ENCODE measurements around the gene MOCOS. TPM values are rescaled to one million over a fixed set of nuclear protein-coding genes. Genes with fewer than 3 reads are reported as not detected.

MOCOS gene
- total RNA-seq, 2 experiments from 2014 or later = not detected

- H3K27ac ChIP-seq (ENCODE audit: low read depth, low read length, poor library complexity, severe bottlenecking) = no peak overlapping the region
- TF ChIP-seq CTCF (conservative IDR thresholded peaks at IDR 0.05; ENCODE audit: low read length) (no peak), EZH2phosphoT487 (IDR thresholded peaks at IDR 0.05; ENCODE audit: borderline replicate concordance, low read depth, low read length) (no peak)
- CTCF ChIA-PET (ENCODE audit: unreplicated experiment) = no interaction called here
- H3K9me3 ChIP-seq (ENCODE audit: low read length) = no peaks in the 10 kb centered on the region
- POLR2A ChIA-PET = no interaction called here
- no peaks in the 10 kb centered on the region for H3K79me2 ChIP-seq (ENCODE audit: insufficient read depth, low read depth, low read length)
- H3K4me1 ChIP-seq (ENCODE audit: insufficient read depth, low read length, poor library complexity, severe bottlenecking) = no peaks in the 10 kb centered on the region
- intact Hi-C loops (cut with micrococcal nuclease; ENCODE audit: unreplicated experiment) = no loop called here
- H2AFZ ChIP-seq (ENCODE audit: low read length) = no peak overlapping the region
- DNase-seq (ENCODE audit: low spot score) = no peak
- no peaks in the 10 kb centered on the region for H3K9me2 ChIP-seq (ENCODE audit: insufficient read depth, low read length)
- H3K4me3 ChIP-seq (ENCODE audit: low read depth, low read length, poor library complexity, severe bottlenecking) = no peak overlapping the region
- no peaks in the 10 kb centered on the region for H3K36me3 ChIP-seq (ENCODE audit: insufficient read depth, low read length)
- no peaks in the 10 kb centered on the region for H4K20me1 ChIP-seq (ENCODE audit: insufficient read depth, low read length)
- no peak overlapping the region for H3K4me2 ChIP-seq (ENCODE audit: low read length)
- BruUV-seq (replicated peaks) = no TSS peak
Measured at GRCh38 chr18:36250827-36251226, 63.5 kb downstream of the MOCOS start.

GRCh38 chr18:36255072-36255698, 67.9 kb downstream of the MOCOS start:
- H2AFZ ChIP-seq (ENCODE audit: low read length) = no peak overlapping the region
- H3K27ac ChIP-seq (ENCODE audit: low read depth, low read length, poor library complexity, severe bottlenecking) = no peak overlapping the region
- H3K9me3 ChIP-seq (ENCODE audit: low read length) = no peaks in the 10 kb centered on the region
- H4K20me1 ChIP-seq (ENCODE audit: insufficient read depth, low read length) = no peaks in the 10 kb centered on the region
- no peaks in the 10 kb centered on the region for H3K79me2 ChIP-seq (ENCODE audit: insufficient read depth, low read depth, low read length)
- no peaks in the 10 kb centered on the region for H3K9me2 ChIP-seq (ENCODE audit: insufficient read depth, low read length)
- TF ChIP-seq EZH2phosphoT487 (IDR thresholded peaks at IDR 0.05; ENCODE audit: borderline replicate concordance, low read depth, low read length) (no peak), CTCF (conservative IDR thresholded peaks at IDR 0.05; ENCODE audit: low read length) (no peak)
- intact Hi-C loops (cut with micrococcal nuclease; ENCODE audit: unreplicated experiment) = no loop called here
- ChIA-PET POLR2A (no interaction called here), CTCF (ENCODE audit: unreplicated experiment) (no interaction called here)
- H3K4me2 ChIP-seq (ENCODE audit: low read length) = no peak overlapping the region
- H3K4me3 ChIP-seq (ENCODE audit: low read depth, low read length, poor library complexity, severe bottlenecking) = no peak overlapping the region
- no peak for DNase-seq (ENCODE audit: low spot score)
- no peaks in the 10 kb centered on the region for H3K36me3 ChIP-seq (ENCODE audit: insufficient read depth, low read length)
- BruUV-seq (replicated peaks) = no TSS peak
- H3K4me1 ChIP-seq (ENCODE audit: insufficient read depth, low read length, poor library complexity, severe bottlenecking) = no peaks in the 10 kb centered on the region

- Histone ChIP-seq H3K9me2 (ENCODE audit: insufficient read depth, low read length) (no peaks in the 10 kb centered on the region), H3K79me2 (ENCODE audit: insufficient read depth, low read depth, low read length) (no peaks in the 10 kb centered on the region), H4K20me1 (ENCODE audit: insufficient read depth, low read length) (no peaks in the 10 kb centered on the region), H3K4me3 (ENCODE audit: low read depth, low read length, poor library complexity, severe bottlenecking) (no peak overlapping the region), H3K4me2 (ENCODE audit: low read length) (no peak overlapping the region), H3K27ac (ENCODE audit: low read depth, low read length, poor library complexity, severe bottlenecking) (no peak overlapping the region), H2AFZ (ENCODE audit: low read length) (no peak overlapping the region), H3K36me3 (ENCODE audit: insufficient read depth, low read length) (no peaks in the 10 kb centered on the region), H3K4me1 (ENCODE audit: insufficient read depth, low read length, poor library complexity, severe bottlenecking) (no peaks in the 10 kb centered on the region), H3K9me3 (ENCODE audit: low read length) (no peaks in the 10 kb centered on the region)
- BruUV-seq (replicated peaks) = no TSS peak
- no peak for TF ChIP-seq CTCF (conservative IDR thresholded peaks at IDR 0.05; ENCODE audit: low read length)
- TF ChIP-seq EZH2phosphoT487 (IDR thresholded peaks at IDR 0.05; ENCODE audit: borderline replicate concordance, low read depth, low read length) = no peak
- no peak for DNase-seq (ENCODE audit: low spot score)
- intact Hi-C loops (cut with micrococcal nuclease; ENCODE audit: unreplicated experiment) = no loop called here
- ChIA-PET CTCF (ENCODE audit: unreplicated experiment) (no interaction called here), POLR2A (no interaction called here)
Measured at GRCh38 chr18:36256094-36256493, 68.8 kb downstream of the MOCOS start.
